DND-41 (cell line): ENCODE data around the gene CPE.

Experiments used
- CTCF ChIP-seq: IDR thresholded peaks from 2 replicates; pipeline ENCODE4 v1.5.1; 2012; ENCODE audit warnings: borderline replicate concordance, low read length, moderate library complexity, mild to moderate bottlenecking; ENCODE audit not compliant: poor library complexity, severe bottlenecking; ENCODE audit errors: extremely low read depth
- EZH2 ChIP-seq: IDR thresholded peaks from 3 replicates; pipeline ENCODE4 v1.6.1; 2012; ENCODE audit warnings: borderline replicate concordance, low read depth, mild to moderate bottlenecking, moderate library complexity, low read length, inconsistent platforms; ENCODE audit not compliant: severe bottlenecking

GRCh38 chr4:165386328-165386727, 7.5 kb downstream of the CPE start:
- TF ChIP-seq CTCF (no peak), EZH2 (no peak)
